ENCODE measurements around the gene IKZF2.

GRCh38 chr2:212956665-212957607 is 194.5 kb downstream of the IKZF2 start:
- TF ChIP-seq CTCF (conservative IDR thresholded peaks at IDR 0.05; ENCODE audit: low read length) (no peak), EZH2phosphoT487 (IDR thresholded peaks at IDR 0.05; ENCODE audit: borderline replicate concordance, low read depth, low read length) (no peak)

Data from OCI-LY7 (cell line).